Memory B cell (primary cell): ENCODE results near the gene ACTL8.
A peak's percentile ranks its signal among the peaks of the same experiment; 100 is the strongest.

Experiments
- ATAC-seq: fragments of 150-1000 bp; cut with Tn5 transposase; 2 replicates; pipeline ENCODE4 v1.10.0; 2021; ENCODE audit warnings: low read depth, mild to moderate bottlenecking, moderate library complexity
- DNase-seq, 2 donors: peaks; one replicate each; pipeline ENCODE4 v3.0.0; 2022; ENCODE audit warnings: low spot score in 2 of 2
- H3K27ac Mint-ChIP-seq: one replicate; pipeline ENCODE4 v1.8.0; 2022; ENCODE audit warnings: mild to moderate bottlenecking, moderate library complexity, mixed read lengths
- H3K27me3 Mint-ChIP-seq: one replicate; pipeline ENCODE4 v1.8.0; 2022; ENCODE audit warnings: mixed read lengths
- H3K36me3 Mint-ChIP-seq: one replicate; pipeline ENCODE4 v1.8.0; 2022; ENCODE audit warnings: mild to moderate bottlenecking, mixed read lengths
- H3K4me1 Mint-ChIP-seq: one replicate; pipeline ENCODE4 v1.8.0; 2022; ENCODE audit warnings: mixed read lengths
- H3K4me3 Mint-ChIP-seq: one replicate; pipeline ENCODE4 v1.8.0; 2022; ENCODE audit warnings: mild to moderate bottlenecking, moderate library complexity, mixed read lengths
- H3K9me3 Mint-ChIP-seq: one replicate; pipeline ENCODE4 v1.8.0; 2022; ENCODE audit warnings: mixed read lengths

Gene ACTL8

GRCh38 chr1:17862121-17862520, 107.0 kb downstream of the ACTL8 start:
- ATAC-seq = no peak
- Mint-ChIP-seq H3K27me3 (peaks cover 11% of the 10 kb centered on the region), H3K4me3 (no peak overlapping the region), H3K36me3 (no peaks in the 10 kb centered on the region), H3K9me3 (peaks cover 4% of the 10 kb centered on the region), H3K27ac (peak overlapping the region; percentile 45), H3K4me1 (no peaks in the 10 kb centered on the region)
- no peak for DNase-seq

- Mint-ChIP-seq H3K27ac (no peak overlapping the region), H3K9me3 (peaks cover 6% of the 10 kb centered on the region), H3K4me3 (no peak overlapping the region), H3K27me3 (peaks cover 7% of the 10 kb centered on the region), H3K4me1 (no peaks in the 10 kb centered on the region), H3K36me3 (no peaks in the 10 kb centered on the region)
- no peak for DNase-seq
- no peak for ATAC-seq
Observed at GRCh38 chr1:17865912-17866739, 111.0 kb downstream of the ACTL8 start.

- DNase-seq (no peak), ATAC-seq (no peak)
- peaks cover 6% of the 10 kb centered on the region for H3K9me3 Mint-ChIP-seq
- no peaks in the 10 kb centered on the region for H3K4me1 Mint-ChIP-seq
- no peak overlapping the region for H3K27ac Mint-ChIP-seq
- H3K27me3 Mint-ChIP-seq = peaks cover 8% of the 10 kb centered on the region
- no peaks in the 10 kb centered on the region for H3K36me3 Mint-ChIP-seq
- no peak overlapping the region for H3K4me3 Mint-ChIP-seq
Observed at GRCh38 chr1:17866740-17867029, 111.6 kb downstream of the ACTL8 start.

- ATAC-seq (no peak), DNase-seq (no peak)
- H3K4me3 Mint-ChIP-seq = no peak overlapping the region
- peaks cover 6% of the 10 kb centered on the region for H3K9me3 Mint-ChIP-seq
- H3K36me3 Mint-ChIP-seq = no peaks in the 10 kb centered on the region
- H3K27ac Mint-ChIP-seq = no peak overlapping the region
- peaks cover 8% of the 10 kb centered on the region for H3K27me3 Mint-ChIP-seq
- H3K4me1 Mint-ChIP-seq = no peaks in the 10 kb centered on the region
Observed at GRCh38 chr1:17867470-17867869, 112.3 kb downstream of the ACTL8 start.

GRCh38 chr1:17869815-17870214, 114.7 kb downstream of the ACTL8 start:
- no peak overlapping the region for H3K4me3 Mint-ChIP-seq
- H3K9me3 Mint-ChIP-seq = peaks cover 6% of the 10 kb centered on the region
- DNase-seq = no peak
- ATAC-seq = no peak
- peaks cover 6% of the 10 kb centered on the region for H3K27me3 Mint-ChIP-seq
- H3K4me1 Mint-ChIP-seq = no peaks in the 10 kb centered on the region
- no peaks in the 10 kb centered on the region for H3K36me3 Mint-ChIP-seq
- H3K27ac Mint-ChIP-seq = no peak overlapping the region

- ATAC-seq = no peak
Observed at GRCh38 chr1:17870679-17871078, 115.5 kb downstream of the ACTL8 start.

GRCh38 chr1:17873007-17873675, 118.0 kb downstream of the ACTL8 start:
- ATAC-seq = no peak
- H3K27me3 Mint-ChIP-seq = peaks cover 3% of the 10 kb centered on the region
- H3K4me3 Mint-ChIP-seq = no peak overlapping the region
- H3K36me3 Mint-ChIP-seq = no peaks in the 10 kb centered on the region
- H3K27ac Mint-ChIP-seq = no peak overlapping the region
- peaks cover 3% of the 10 kb centered on the region for H3K9me3 Mint-ChIP-seq
- no peak for DNase-seq
- H3K4me1 Mint-ChIP-seq = no peaks in the 10 kb centered on the region

More at GRCh38 chr1:17870679-17871078, 115.5 kb downstream of the ACTL8 start:
- Mint-ChIP-seq H3K27ac (no peak overlapping the region), H3K4me3 (no peak overlapping the region), H3K9me3 (peaks cover 6% of the 10 kb centered on the region), H3K36me3 (no peaks in the 10 kb centered on the region), H3K4me1 (no peaks in the 10 kb centered on the region), H3K27me3 (peaks cover 6% of the 10 kb centered on the region)
- no peak for DNase-seq

- Mint-ChIP-seq H3K4me1 (no peaks in the 10 kb centered on the region), H3K4me3 (no peak overlapping the region), H3K9me3 (peaks cover 3% of the 10 kb centered on the region), H3K36me3 (no peaks in the 10 kb centered on the region), H3K27me3 (peaks cover 1% of the 10 kb centered on the region), H3K27ac (no peak overlapping the region)
- ATAC-seq = no peak
- no peak for DNase-seq
Observed at GRCh38 chr1:17874231-17874630, 119.1 kb downstream of the ACTL8 start.

GRCh38 chr1:17874710-17875109, 119.6 kb downstream of the ACTL8 start:
- Mint-ChIP-seq H3K36me3 (no peaks in the 10 kb centered on the region), H3K9me3 (peaks cover 3% of the 10 kb centered on the region), H3K27ac (no peak overlapping the region), H3K4me3 (no peak overlapping the region), H3K27me3 (peaks cover 1% of the 10 kb centered on the region), H3K4me1 (no peaks in the 10 kb centered on the region)
- ATAC-seq (no peak), DNase-seq (no peak)

GRCh38 chr1:17875171-17875881, 120.2 kb downstream of the ACTL8 start:
- H3K4me1 Mint-ChIP-seq = no peaks in the 10 kb centered on the region
- H3K4me3 Mint-ChIP-seq = no peak overlapping the region
- ATAC-seq (no peak), DNase-seq (no peak)
- no peak overlapping the region for H3K27ac Mint-ChIP-seq
- peaks cover 1% of the 10 kb centered on the region for H3K27me3 Mint-ChIP-seq
- H3K9me3 Mint-ChIP-seq = peaks cover 3% of the 10 kb centered on the region
- no peaks in the 10 kb centered on the region for H3K36me3 Mint-ChIP-seq

GRCh38 chr1:17875882-17876280, 120.7 kb downstream of the ACTL8 start:
- no peak overlapping the region for H3K27ac Mint-ChIP-seq
- H3K4me1 Mint-ChIP-seq = no peaks in the 10 kb centered on the region
- H3K36me3 Mint-ChIP-seq = no peaks in the 10 kb centered on the region
- DNase-seq = no peak
- H3K9me3 Mint-ChIP-seq = no peaks in the 10 kb centered on the region
- ATAC-seq = no peak
- peaks cover 1% of the 10 kb centered on the region for H3K27me3 Mint-ChIP-seq
- H3K4me3 Mint-ChIP-seq = no peak overlapping the region
